ENCODE results near the gene SLN. TPM values are rescaled to one million over a fixed set of nuclear protein-coding genes. Genes with fewer than 3 reads are reported as not detected.

SLN gene
- total RNA-seq, 2 experiments from 2014 or later, result not detected

Other genes with a start within 250 kb of the SLN start
- gene ALKBH8, start 146.3 kb downstream of the SLN start, total RNA-seq, result 10 to 100 TPM in 1 of 2 experiments, 1 to 10 TPM in 1; 9.3 to 11.2 TPM
- gene ELMOD1, start 120.9 kb downstream of the SLN start, total RNA-seq, result under 1 TPM in 1 of 2 experiments, not detected in 1; 0.12 TPM
- 10 to 100 TPM; 22.8 to 24.5 TPM for gene SLC35F2, start 146.7 kb upstream of the SLN start, total RNA-seq
- under 1 TPM; 0.29 to 0.71 TPM for gene RAB39A, start 216.4 kb upstream of the SLN start, total RNA-seq

Measured in activated CD4-positive, alpha-beta memory T cell treated with anti-CD3 and anti-CD28 coated beads for 36 hours (primary cell).